GM20431 (cell line): ENCODE data around the gene NCOA3.

ENCODE experiments used
- in situ Hi-C: fragments of 300-500 bp; cut with MseI, MboI; formaldehyde crosslinking; loops from one replicate; pipeline ENCODE4 v1.15.0; 2020; ENCODE audit warnings: low sequenced_read_pairs; ENCODE audit not compliant: unreplicated experiment

Gene NCOA3

DNA sequence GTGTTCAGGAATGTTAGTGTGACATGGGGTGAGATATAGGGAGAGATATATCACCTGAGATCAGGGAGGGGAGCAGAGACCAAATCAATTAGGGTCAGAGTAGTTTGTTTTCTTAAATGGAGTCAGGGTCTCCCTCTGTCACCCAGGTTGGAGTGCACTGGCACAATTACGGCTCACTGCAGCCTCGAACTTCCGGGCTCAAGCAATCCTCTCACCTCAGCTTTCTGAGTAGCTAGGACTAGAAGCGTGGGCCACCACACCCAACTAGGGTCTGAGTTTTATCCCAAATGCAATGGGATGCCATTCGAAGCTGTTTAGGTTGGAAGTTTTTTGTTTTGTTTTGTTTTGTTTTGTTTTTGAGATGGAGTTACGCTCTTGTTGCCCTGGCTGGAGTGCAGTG lies 3.1 kb upstream of the NCOA3 start:
- in situ Hi-C loops, result no loop called here

GRCh38 chr20:47499053-47499452 lies 2.6 kb upstream of the NCOA3 start:
- in situ Hi-C loops, result no loop called here

DNA sequence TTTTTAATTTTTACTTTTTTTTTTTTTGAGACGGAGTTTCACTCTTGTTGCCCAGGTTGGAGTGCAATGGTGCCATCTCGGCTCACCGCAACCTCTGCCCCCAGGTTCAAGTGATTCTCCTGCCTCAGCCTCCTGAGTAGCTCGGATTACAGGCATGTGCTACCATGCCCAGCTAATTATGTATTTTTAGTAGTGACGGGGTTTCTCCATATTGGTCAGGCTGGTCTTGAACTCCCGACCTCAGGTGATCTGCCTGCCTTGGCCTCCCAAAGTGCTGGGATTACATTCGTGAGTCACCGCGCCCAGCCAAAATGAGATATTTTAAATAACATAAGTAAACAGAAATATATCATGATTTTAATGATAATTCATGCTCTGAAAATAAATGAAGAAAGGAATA lies 1.6 kb upstream of the NCOA3 start:
- in situ Hi-C loops, result loop anchor here (25.0 kb wide), 1 partner anchor 112 kb away; no protein-coding TSS in a partner anchor

GRCh38 chr20:47500554-47500953 lies 1.1 kb upstream of the NCOA3 start:
- in situ Hi-C loops, result loop anchor here (25.0 kb wide), 1 partner anchor 112 kb away; no protein-coding TSS in a partner anchor

DNA sequence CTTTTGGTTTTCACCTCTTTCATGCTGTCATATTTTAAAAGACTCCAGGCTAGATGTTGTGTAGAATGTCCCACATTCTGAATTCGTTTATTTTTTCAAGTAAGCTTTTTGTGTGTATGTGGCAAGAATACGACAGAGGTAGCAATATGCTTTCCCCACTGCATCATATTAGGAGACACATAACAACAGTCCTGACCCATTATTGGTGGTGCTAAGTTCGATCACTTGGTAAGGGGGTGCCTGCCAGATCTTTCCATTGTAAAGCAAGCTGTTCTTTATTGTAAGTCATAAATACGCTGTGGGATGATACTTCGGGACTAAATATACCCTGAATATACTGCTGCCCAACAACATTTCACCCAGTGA lies 588 bp upstream of the NCOA3 start:
- in situ Hi-C loops, result loop anchor here (25.0 kb wide), 1 partner anchor 111 kb away; no protein-coding TSS in a partner anchor

- in situ Hi-C loops, result loop anchor here (25.0 kb wide), 1 partner anchor 110 kb away; no protein-coding TSS in a partner anchor
Observed at GRCh38 chr20:47502271-47503239, 868 bp downstream of the NCOA3 start.

GRCh38 chr20:47503685-47504084 lies 2.0 kb downstream of the NCOA3 start:
- in situ Hi-C loops, result loop anchor here (25.0 kb wide), 1 partner anchor 109 kb away; no protein-coding TSS in a partner anchor

DNA sequence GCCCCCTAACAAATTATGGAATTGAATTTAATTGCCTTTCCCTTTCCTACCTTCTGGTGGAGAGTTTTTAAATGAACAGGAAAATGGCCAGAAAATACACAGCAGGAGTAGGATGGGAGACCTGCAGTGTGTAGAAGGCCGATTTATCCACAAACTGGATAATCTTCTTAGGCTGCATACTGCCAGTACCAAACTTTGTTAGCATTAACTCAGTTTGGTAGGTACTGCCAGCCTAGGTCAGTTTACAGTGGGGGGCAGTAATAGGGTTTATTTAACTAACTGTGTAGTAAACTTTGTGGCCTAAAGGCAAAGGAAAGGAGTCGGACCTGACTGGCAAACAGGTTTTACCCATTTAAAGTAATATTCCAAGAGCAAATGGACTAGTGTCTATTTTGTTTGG lies 4.6 kb downstream of the NCOA3 start:
- in situ Hi-C loops, result loop anchor here (25.0 kb wide), 1 partner anchor 106 kb away; no protein-coding TSS in a partner anchor

DNA sequence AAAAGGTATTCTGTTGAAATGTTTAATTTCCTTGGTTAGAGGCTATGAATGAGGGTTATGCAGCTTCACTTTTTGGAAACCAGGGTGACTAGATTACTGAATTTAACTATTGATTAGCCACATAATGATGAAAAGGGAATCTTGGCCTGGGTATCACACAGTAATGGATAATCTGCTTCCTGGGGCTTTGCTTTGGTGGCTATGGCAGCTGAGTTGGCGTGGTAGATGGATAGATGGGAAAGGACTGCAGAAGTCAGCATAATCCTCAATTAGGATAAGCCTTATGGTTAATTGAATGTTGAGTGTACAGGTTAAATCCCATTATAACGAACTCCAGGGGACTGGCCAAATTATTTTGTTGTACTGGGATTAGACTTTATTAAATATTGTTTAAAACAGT lies 5.2 kb downstream of the NCOA3 start:
- in situ Hi-C loops, result loop anchor here (25.0 kb wide), 1 partner anchor 105 kb away; no protein-coding TSS in a partner anchor

DNA sequence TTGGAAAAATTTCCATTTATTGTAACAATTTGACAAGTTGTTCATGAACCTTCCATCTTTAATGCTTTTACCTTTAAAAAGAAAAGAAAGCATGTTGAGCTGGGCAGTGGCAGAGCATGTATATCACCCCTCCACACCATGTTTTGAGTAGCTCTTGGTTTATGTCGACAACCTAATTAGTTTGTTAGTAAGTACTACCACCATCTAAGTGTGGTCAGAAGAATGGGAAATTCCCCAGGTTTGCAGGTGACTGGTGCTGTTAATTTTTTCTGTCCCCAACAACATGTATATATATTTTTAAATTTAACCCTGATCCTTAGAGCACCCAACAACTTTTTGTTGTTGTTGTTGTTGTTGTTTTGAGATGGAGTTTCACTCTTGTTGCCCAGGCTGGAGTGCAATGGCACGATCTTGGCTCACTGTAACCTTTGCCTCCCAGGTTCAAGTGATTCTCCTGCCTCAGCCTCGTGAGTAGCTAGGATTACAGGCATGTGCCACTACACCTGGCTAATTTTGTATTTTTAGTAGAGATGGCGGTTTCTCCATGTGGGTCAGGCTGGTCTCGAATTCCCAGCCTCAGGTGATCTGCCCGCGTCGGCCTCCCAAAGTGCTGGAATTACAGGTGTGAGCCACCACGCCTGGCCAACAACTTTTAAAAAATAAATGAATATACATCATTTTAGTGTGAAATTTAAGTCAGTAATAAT lies 5.7 kb downstream of the NCOA3 start:
- in situ Hi-C loops, result loop anchor here (25.0 kb wide), 1 partner anchor 105 kb away; no protein-coding TSS in a partner anchor

DNA sequence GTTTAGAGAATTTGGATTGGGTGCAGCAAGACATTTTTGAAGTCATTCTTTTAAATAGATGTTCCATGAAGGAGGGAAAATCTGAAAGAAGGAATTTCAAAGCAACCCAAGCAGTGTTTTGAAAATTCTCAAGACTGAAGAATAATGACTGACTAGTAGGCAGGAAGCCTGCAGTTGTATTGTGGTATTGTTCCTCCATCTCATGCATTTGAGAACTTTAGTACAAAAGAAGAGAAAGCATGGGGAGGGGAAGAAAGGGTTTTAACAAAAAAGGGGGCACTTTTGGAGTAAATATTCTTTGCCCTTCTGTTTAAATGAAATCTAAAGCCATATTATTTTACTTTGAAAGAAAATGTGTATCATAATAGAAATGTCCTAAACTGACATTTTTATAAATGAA lies 6.6 kb downstream of the NCOA3 start:
- in situ Hi-C loops, result loop anchor here (25.0 kb wide), 1 partner anchor 104 kb away; no protein-coding TSS in a partner anchor

GRCh38 chr20:47509104-47509661 lies 7.5 kb downstream of the NCOA3 start:
- in situ Hi-C loops, result loop anchor here (25.0 kb wide), 1 partner anchor 103 kb away; no protein-coding TSS in a partner anchor

DNA sequence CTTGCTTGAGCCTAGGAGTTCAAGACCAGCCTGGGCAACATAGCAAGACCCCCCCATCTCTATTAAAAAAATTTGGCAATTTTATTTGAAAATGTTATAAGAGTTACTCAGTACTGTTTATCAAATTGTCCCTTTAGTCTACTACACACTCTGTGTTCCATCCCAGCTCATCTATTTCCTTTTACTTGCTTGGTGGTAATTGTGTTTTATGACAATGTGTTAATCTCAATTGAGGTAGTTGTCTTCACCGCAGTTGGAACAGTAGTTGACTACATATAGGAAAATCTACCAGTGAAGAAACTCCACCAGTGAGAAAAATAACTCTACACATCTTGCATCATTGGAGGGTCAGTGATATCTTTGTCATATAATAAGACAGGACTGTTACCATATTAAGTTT lies 8.0 kb downstream of the NCOA3 start:
- in situ Hi-C loops, result loop anchor here (25.0 kb wide), 1 partner anchor 103 kb away; no protein-coding TSS in a partner anchor

GRCh38 chr20:47515843-47516242 lies 14.2 kb downstream of the NCOA3 start:
- in situ Hi-C loops, result loop anchor here (25.0 kb wide), 1 partner anchor 96 kb away; no protein-coding TSS in a partner anchor

GRCh38 chr20:47521059-47521808 lies 19.5 kb downstream of the NCOA3 start:
- in situ Hi-C loops, result loop anchor here (25.0 kb wide), 1 partner anchor 91 kb away; no protein-coding TSS in a partner anchor

DNA sequence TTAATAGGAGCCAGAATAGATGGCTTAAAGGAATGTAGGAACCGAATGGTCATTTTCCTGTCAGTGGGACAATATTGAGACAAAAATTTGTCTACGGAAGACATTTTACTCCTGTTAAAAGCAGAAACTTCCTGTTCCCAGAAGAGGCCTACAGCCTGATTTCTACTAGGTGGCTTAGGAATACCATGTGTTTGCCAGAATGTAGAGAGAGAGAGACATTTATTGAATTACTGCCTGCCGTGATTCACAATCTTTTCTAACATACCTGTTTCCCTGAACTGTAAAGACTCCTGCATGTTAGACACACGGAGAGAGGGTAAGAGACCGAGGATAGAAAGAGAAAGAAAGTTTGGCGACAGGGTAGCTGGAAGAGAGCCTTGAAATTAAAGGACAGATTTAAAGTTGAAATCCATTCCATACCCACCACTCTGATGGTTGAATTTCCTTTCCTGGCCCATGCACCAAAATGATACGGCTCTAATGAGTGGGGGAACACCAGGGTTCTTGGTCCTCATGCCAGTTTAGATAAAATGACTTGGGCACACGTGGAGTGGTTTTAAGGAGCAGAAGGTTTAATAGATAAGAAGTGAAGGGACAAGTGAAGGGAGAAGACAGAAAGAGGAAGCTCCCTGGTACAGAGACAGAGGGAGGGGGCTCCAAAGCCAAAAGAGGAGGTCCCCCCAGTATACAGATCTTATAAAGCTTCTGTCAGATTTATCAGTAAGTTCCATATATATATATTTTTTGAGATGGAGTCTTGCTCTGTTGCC lies 22.5 kb downstream of the NCOA3 start:
- in situ Hi-C loops, result loop anchor here (25.0 kb wide), 1 partner anchor 88 kb away; no protein-coding TSS in a partner anchor

- in situ Hi-C loops, result no loop called here
Observed at GRCh38 chr20:47527004-47527800, 25.5 kb downstream of the NCOA3 start.

DNA sequence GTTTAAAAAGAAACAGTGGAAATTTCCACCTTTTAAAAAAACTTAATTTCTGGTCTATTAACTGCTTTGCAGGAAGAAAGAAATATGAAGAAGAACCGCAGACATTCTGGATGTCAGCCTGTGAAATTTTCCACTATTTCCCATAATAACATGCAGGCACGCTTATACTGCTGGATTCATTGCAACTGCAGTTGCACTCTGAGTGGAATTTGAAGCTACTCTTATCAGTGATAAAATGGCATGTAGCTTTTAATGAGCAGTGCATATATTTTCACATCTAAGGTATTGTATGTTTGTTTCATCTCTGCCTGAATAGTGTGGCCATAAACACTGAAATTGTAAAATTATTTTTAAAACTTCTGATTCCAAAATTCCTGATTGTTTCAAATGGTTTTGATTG lies 28.2 kb downstream of the NCOA3 start:
- in situ Hi-C loops, result no loop called here
